Uterus (tissue), 2 donors: ENCODE measurements around the gene FAM90A1.
"Not testable (repeated sequence)": the region's sequence is repeated elsewhere in the genome, so short reads cannot be mapped to it uniquely, and the experiment has no call there.

Experiments
- CTCF ChIP-seq, 4 experiments: fragments of 200-600 bp in 2 of 4; fragments of 450-650 bp in 2 of 4; sonication (generic) in 2 of 4; IDR thresholded peaks; one replicate each; pipeline ENCODE4 v1.5.1; 2016 to 2019; ENCODE audit warnings: antibody characterized with exemption in 4 of 4, mild to moderate bottlenecking in 2 of 4, moderate library complexity in 1 of 4
- POLR2A ChIP-seq, 2 donors: fragments of 450-650 bp; IDR thresholded peaks; one replicate each; pipeline ENCODE4 v1.6.1; 2016; ENCODE audit warnings: antibody characterized with exemption in 2 of 2, mild to moderate bottlenecking in 1 of 2, moderate library complexity in 1 of 2

DNA sequence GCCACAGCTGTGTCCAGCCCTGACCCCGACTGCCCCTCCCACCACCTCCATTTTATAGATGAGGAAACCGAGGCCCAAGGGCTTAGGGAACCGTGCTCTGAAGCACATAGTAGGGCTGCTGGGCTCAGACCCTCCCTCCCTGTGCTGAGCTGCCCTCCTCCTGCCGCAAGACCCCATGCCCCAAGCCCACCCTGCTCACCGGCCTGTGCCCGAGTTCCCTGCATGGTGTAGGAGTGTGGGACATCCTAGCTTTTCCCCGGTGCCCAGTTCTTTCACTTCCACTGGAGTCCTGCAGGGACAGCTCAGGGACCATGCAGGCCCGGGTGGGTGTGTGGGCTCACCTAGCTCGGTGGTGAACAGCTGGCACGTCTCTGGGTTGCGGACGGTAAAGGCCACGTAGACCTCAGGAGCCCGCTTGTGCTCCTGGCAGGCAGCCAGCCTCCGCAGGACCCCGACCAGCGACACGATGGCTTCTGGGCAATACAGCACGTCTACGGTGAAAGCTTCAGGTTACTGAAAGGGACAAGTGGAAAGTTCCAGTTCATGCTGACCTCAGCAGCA lies 6.6 kb upstream of the FAM90A1 start:
- TF ChIP-seq POLR2A, CTCF (IDR thresholded peaks at IDR 0.05): not testable (repeated sequence)
